H9 (cell line): ENCODE measurements around the gene MFSD6. TPM values are rescaled to one million over a fixed set of nuclear protein-coding genes. Genes with fewer than 3 reads are reported as not detected.

Experiments
- DNase-seq: peaks from one replicate; pipeline ENCODE4 v3.0.0-alpha.2; 2017
- H2AFZ ChIP-seq: one replicate; pipeline ENCODE4 v1.6.1; 2013; ENCODE audit warnings: mild to moderate bottlenecking, low read length, control low read depth, moderate library complexity
- H2AK5ac ChIP-seq: 2 replicates; pipeline ENCODE4 v1.6.1; 2013; ENCODE audit warnings: low read length, control low read depth, mixed read lengths; ENCODE audit not compliant: insufficient read length
- H2BK120ac ChIP-seq: one replicate; pipeline ENCODE4 v1.6.1; 2013; ENCODE audit warnings: low read depth, mild to moderate bottlenecking, low read length, control low read depth, inconsistent platforms; ENCODE audit not compliant: poor library complexity, severe bottlenecking
- H2BK12ac ChIP-seq: 2 replicates; pipeline ENCODE4 v1.6.1; 2013; ENCODE audit warnings: low read length, control low read depth, mixed read lengths, low read depth; ENCODE audit not compliant: insufficient read length
- H2BK15ac ChIP-seq: 2 replicates; pipeline ENCODE4 v1.6.1; 2013; ENCODE audit warnings: low read depth, low read length, control low read depth
- H2BK20ac ChIP-seq: one replicate; pipeline ENCODE4 v1.6.1; 2013; ENCODE audit warnings: low read depth, mild to moderate bottlenecking, low read length, control low read depth, inconsistent platforms; ENCODE audit not compliant: poor library complexity, severe bottlenecking
- H2BK5ac ChIP-seq: 2 replicates; pipeline ENCODE4 v1.6.1; 2013; ENCODE audit warnings: low read length, control low read depth, mixed read lengths; ENCODE audit not compliant: insufficient read length
- H3K14ac ChIP-seq: 2 replicates; pipeline ENCODE4 v1.6.1; 2013; ENCODE audit warnings: low read length, control low read depth; ENCODE audit not compliant: insufficient read depth
- H3K18ac ChIP-seq: 2 replicates; pipeline ENCODE4 v1.6.1; 2013; ENCODE audit warnings: low read depth, mild to moderate bottlenecking, mixed read lengths, low read length, control low read depth; ENCODE audit not compliant: insufficient read length
- H3K23ac ChIP-seq: 2 replicates; pipeline ENCODE4 v1.6.1; 2013; ENCODE audit warnings: low read length, control low read depth, mixed read lengths, low read depth; ENCODE audit not compliant: insufficient read length
- H3K23me2 ChIP-seq: 2 replicates; pipeline ENCODE4 v1.6.1; 2013; ENCODE audit warnings: low read depth, mild to moderate bottlenecking, mixed read lengths, low read length, control low read depth; ENCODE audit not compliant: insufficient read length, poor library complexity, severe bottlenecking
- H3K27ac ChIP-seq: 2 replicates; pipeline ENCODE4 v1.5.1; 2013; ENCODE audit warnings: low read length, control low read depth, mixed read lengths, low read depth; ENCODE audit not compliant: insufficient read length
- H3K27me3 ChIP-seq: 2 replicates; pipeline ENCODE4 v1.6.1; 2013; ENCODE audit warnings: low read length, control low read depth, inconsistent platforms; ENCODE audit not compliant: insufficient read depth
- H3K4ac ChIP-seq: 2 replicates; pipeline ENCODE4 v1.6.1; 2013; ENCODE audit warnings: low read depth, mild to moderate bottlenecking, control low read depth, inconsistent platforms, low read length, moderate library complexity
- H3K4me1 ChIP-seq: 2 replicates; pipeline ENCODE4 v1.6.1; 2013; ENCODE audit warnings: low read length, control low read depth, inconsistent platforms; ENCODE audit not compliant: insufficient read depth
- H3K4me2 ChIP-seq: 2 replicates; pipeline ENCODE4 v1.6.1; 2013; ENCODE audit warnings: low read length, control low read depth, mixed read lengths; ENCODE audit not compliant: insufficient read length, insufficient read depth
- H3K56ac ChIP-seq: 2 replicates; pipeline ENCODE4 v1.6.1; 2013; ENCODE audit warnings: low read depth, mild to moderate bottlenecking, mixed read lengths, low read length, control low read depth; ENCODE audit not compliant: insufficient read length
- H3K79me1 ChIP-seq: 2 replicates; pipeline ENCODE4 v1.6.1; 2013; ENCODE audit warnings: low read depth, mild to moderate bottlenecking, moderate library complexity, low read length, control low read depth, inconsistent platforms; ENCODE audit not compliant: insufficient read depth, poor library complexity, severe bottlenecking
- H3K79me2 ChIP-seq: 2 replicates; pipeline ENCODE4 v1.6.1; 2013; ENCODE audit warnings: low read length, control low read depth, inconsistent platforms; ENCODE audit not compliant: insufficient read depth
- H3K9ac ChIP-seq: 2 replicates; pipeline ENCODE4 v1.6.1; 2013; ENCODE audit warnings: low read length, control low read depth, mixed read lengths; ENCODE audit not compliant: insufficient read length; ENCODE audit errors: extremely low read depth
- H3K9me3 ChIP-seq: one replicate; pipeline ENCODE4 v1.6.1; 2013; ENCODE audit warnings: low read depth, low read length, inconsistent platforms; ENCODE audit not compliant: control insufficient read depth
- H3T11ph ChIP-seq: one replicate; pipeline ENCODE4 v1.6.1; 2013; ENCODE audit warnings: mild to moderate bottlenecking, low read length, control low read depth, inconsistent platforms
- H4K20me1 ChIP-seq: one replicate; pipeline ENCODE4 v1.6.1; 2013; ENCODE audit not compliant: control insufficient read depth, insufficient read length, insufficient read depth
- H4K5ac ChIP-seq: 2 replicates; pipeline ENCODE4 v1.6.1; 2013; ENCODE audit warnings: low read depth, mild to moderate bottlenecking, mixed read lengths, low read length, control low read depth; ENCODE audit not compliant: insufficient read length
- H4K8ac ChIP-seq: replicated peaks from 2 replicates; pipeline ENCODE4 v1.6.1; 2013; ENCODE audit warnings: low read length, control low read depth, mixed read lengths, low read depth; ENCODE audit not compliant: insufficient read length
- H4K91ac ChIP-seq: 2 replicates; pipeline ENCODE4 v1.6.1; 2013; ENCODE audit warnings: low read depth, mild to moderate bottlenecking, moderate library complexity, mixed read lengths, low read length, control low read depth; ENCODE audit not compliant: insufficient read length
- H3K27ac Mint-ChIP-seq, 3 experiments: 2 replicates in 2 of 3; 3 replicates in 1 of 3; pipeline ENCODE4 v1.8.0; 2020 to 2021; ENCODE audit warnings: mixed read lengths in 3 of 3, mild to moderate bottlenecking in 1 of 3, moderate library complexity in 1 of 3
- H3K27me3 Mint-ChIP-seq: 2 replicates; pipeline ENCODE4 v1.8.0; 2021; ENCODE audit warnings: low read depth, mild to moderate bottlenecking, moderate library complexity, mixed read lengths
- H3K36me3 Mint-ChIP-seq, 3 experiments: 2 replicates in 2 of 3; 3 replicates in 1 of 3; pipeline ENCODE4 v1.8.0; 2020 to 2021; ENCODE audit warnings: low read depth in 3 of 3, mixed read lengths in 3 of 3; ENCODE audit not compliant: insufficient read depth in 1 of 3
- H3K4me1 Mint-ChIP-seq, 2 experiments: 2 replicates each; pipeline ENCODE4 v1.8.0; 2020; ENCODE audit warnings: mixed read lengths in 2 of 2
- H3K4me3 Mint-ChIP-seq, 2 experiments: 2 replicates in 1 of 2; 3 replicates in 1 of 2; pipeline ENCODE4 v1.8.0; 2020 to 2021; ENCODE audit warnings: mild to moderate bottlenecking in 2 of 2, mixed read lengths in 2 of 2, moderate library complexity in 1 of 2
- H3K9me3 Mint-ChIP-seq, 2 experiments: 2 replicates in 1 of 2; 3 replicates in 1 of 2; pipeline ENCODE4 v1.8.0; 2020; ENCODE audit warnings: mild to moderate bottlenecking in 2 of 2, mixed read lengths in 2 of 2, moderate library complexity in 1 of 2
- CTCF ChIP-seq: fragments of 200-600 bp; sonication (generic); conservative IDR thresholded peaks from 3 replicates; pipeline ENCODE4 v1.8.0; 2021; ENCODE audit warnings: antibody characterized with exemption, mild to moderate bottlenecking
- WGBS: extraction: QIAGEN DNeasy Blood & Tissue Kit; methylation state at CpG from one replicate; pipeline ENCODE4 v1.1.7; 2013; ENCODE audit warnings: missing lambda C conversion rate, low lambda C conversion rate, mixed read lengths; ENCODE audit not compliant: insufficient read length; ENCODE audit errors: extremely low coverage; 5-methylcytosine and 5-hydroxymethylcytosine counted together
- total RNA-seq: library from RNA; stranded (reverse); gene quantifications from 2 replicates; pipeline ENCODE4 v1.2.1, GENCODE V29; 2021

The MFSD6 gene
- total RNA-seq, 1 experiment from 2014 or later = 4.0 TPM

- Histone ChIP-seq H4K8ac (no peak overlapping the region), H3K27ac (no peak overlapping the region), H3K23me2 (no peaks in the 10 kb centered on the region), H3K27me3 (no peaks in the 10 kb centered on the region), H3K14ac (no peak overlapping the region), H3T11ph (no peak overlapping the region), H2BK5ac (no peak overlapping the region), H2BK12ac (no peak overlapping the region), H3K9ac (no peak overlapping the region), H3K4ac (no peak overlapping the region), H3K9me3 (no peaks in the 10 kb centered on the region), H2AK5ac (no peak overlapping the region), H3K56ac (no peak overlapping the region), H3K4me2 (no peak overlapping the region), H3K4me1 (no peaks in the 10 kb centered on the region), H4K20me1 (no peaks in the 10 kb centered on the region), H3K23ac (no peak overlapping the region), H2BK15ac (no peak overlapping the region), H2BK20ac (no peak overlapping the region), H3K79me1 (no peaks in the 10 kb centered on the region), H4K91ac (no peak overlapping the region), H2BK120ac (no peak overlapping the region), H3K79me2 (no peaks in the 10 kb centered on the region), H4K5ac (no peak overlapping the region), H2AFZ (no peak overlapping the region), H3K18ac (no peak overlapping the region)
- Mint-ChIP-seq H3K27ac (no peak overlapping the region), H3K27me3 (no peaks in the 10 kb centered on the region), H3K9me3 (no peaks in the 10 kb centered on the region), H3K4me1 (no peaks in the 10 kb centered on the region), H3K36me3 (no peaks in the 10 kb centered on the region), H3K4me3 (no peak overlapping the region)
- DNase-seq = no peak
- no CpG with 5 or more reads among the region's 7 CpGs for WGBS
- TF ChIP-seq CTCF = no peak
These were observed 47.4 kb downstream of the MFSD6 start for GRCh38 chr2:190455358-190456095.
